D721Med (cell line): ENCODE data around the gene HNRNPA3.

Source experiments
- DNase-seq: peaks from one replicate; pipeline ENCODE4 v3.0.0; 2011; ENCODE audit warnings: low spot score; ENCODE audit not compliant: insufficient read length
- FAIRE-seq: peaks from 2 replicates; lab custom pipeline; 2011; peaks lifted over from hg19 to GRCh38; lab: Jason Lieb, UNC
- TF ChIP-seq, protein P1 (sequence below): IDR thresholded peaks from 2 replicates; pipeline ENCODE4 v1.5.1; 2012; ENCODE audit warnings: mild to moderate bottlenecking, control low read depth; ENCODE audit not compliant: insufficient read depth; ENCODE audit errors: missing control alignments

The HNRNPA3 gene

DNA sequence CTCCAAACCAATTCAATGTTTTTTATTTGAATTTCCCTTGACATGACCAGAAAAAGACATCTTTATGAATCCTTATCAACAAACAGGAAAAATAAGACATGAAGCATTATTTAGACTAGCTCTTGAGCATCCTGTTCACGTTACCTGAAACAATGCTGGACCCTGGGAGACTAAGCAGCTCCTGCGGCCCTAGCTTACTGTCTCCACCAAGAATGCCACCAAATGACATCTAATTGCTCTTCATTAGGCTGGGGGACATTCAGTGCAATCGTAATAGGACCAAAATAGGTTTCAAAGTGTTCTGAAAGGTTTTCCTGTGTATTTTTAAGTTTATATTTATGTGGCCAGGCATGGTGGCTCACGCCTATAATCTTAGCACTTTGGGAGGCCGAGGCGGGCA is 26.5 kb downstream of the HNRNPA3 start:
- FAIRE-seq: no peak
- TF ChIP-seq, protein P1, sequence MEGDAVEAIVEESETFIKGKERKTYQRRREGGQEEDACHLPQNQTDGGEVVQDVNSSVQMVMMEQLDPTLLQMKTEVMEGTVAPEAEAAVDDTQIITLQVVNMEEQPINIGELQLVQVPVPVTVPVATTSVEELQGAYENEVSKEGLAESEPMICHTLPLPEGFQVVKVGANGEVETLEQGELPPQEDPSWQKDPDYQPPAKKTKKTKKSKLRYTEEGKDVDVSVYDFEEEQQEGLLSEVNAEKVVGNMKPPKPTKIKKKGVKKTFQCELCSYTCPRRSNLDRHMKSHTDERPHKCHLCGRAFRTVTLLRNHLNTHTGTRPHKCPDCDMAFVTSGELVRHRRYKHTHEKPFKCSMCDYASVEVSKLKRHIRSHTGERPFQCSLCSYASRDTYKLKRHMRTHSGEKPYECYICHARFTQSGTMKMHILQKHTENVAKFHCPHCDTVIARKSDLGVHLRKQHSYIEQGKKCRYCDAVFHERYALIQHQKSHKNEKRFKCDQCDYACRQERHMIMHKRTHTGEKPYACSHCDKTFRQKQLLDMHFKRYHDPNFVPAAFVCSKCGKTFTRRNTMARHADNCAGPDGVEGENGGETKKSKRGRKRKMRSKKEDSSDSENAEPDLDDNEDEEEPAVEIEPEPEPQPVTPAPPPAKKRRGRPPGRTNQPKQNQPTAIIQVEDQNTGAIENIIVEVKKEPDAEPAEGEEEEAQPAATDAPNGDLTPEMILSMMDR: no peak
- DNase-seq: no peak

DNA sequence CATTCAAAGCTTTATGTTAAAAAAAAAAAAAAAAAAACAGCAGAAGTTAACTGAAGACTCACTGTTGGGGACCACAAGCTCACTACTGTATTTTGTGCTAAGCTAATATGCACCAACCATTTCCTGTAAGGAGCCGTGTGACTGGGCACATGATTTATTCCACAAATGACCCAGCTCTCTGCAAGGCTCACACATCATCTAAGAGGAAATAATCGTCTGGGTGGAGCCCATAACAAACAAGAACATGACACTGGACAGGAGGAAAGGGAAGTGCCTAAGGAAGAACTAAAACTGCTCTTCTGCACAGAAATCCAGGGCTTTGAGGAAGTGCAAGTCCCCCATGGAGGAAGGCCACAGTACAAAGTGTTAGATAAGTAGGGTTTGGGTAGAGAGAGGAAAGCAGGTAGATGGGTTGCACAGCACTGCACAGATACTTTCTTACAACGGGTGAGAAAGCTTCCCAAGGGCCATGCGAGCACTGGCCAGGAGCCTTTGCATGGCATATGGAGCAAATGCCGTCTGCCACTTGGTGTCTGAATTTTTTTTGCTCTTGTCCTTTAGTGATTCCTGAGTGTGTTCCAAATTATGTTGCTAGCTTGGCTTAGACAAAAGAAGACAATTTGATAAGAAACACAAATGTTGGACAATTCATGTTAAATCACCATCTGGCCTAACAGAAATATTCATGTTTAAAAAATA is 27.5 kb downstream of the HNRNPA3 start:
- FAIRE-seq (no peak), DNase-seq (no peak)
- TF ChIP-seq, protein P1: no peak

DNA sequence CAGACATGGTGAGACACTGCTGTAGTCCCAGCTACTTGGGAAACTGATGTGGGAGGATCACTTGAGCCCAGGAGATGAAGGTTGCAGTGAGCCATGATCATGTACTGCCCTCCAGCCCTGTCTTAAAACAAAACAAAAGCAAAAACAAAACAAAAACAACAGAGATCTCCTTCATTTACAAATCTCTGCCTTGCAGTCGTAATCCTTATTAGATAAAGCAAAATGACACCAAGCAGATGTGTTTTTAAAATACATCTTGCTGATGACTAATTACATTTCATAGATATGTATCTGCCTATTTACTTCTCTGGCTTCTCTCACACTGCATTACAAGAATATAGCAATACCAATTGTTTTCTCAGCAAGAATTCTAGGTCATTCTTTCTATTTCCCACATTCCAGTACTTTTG is 29.1 kb downstream of the HNRNPA3 start:
- no peak for DNase-seq
- FAIRE-seq: no peak
- TF ChIP-seq, protein P1: no peak

DNA sequence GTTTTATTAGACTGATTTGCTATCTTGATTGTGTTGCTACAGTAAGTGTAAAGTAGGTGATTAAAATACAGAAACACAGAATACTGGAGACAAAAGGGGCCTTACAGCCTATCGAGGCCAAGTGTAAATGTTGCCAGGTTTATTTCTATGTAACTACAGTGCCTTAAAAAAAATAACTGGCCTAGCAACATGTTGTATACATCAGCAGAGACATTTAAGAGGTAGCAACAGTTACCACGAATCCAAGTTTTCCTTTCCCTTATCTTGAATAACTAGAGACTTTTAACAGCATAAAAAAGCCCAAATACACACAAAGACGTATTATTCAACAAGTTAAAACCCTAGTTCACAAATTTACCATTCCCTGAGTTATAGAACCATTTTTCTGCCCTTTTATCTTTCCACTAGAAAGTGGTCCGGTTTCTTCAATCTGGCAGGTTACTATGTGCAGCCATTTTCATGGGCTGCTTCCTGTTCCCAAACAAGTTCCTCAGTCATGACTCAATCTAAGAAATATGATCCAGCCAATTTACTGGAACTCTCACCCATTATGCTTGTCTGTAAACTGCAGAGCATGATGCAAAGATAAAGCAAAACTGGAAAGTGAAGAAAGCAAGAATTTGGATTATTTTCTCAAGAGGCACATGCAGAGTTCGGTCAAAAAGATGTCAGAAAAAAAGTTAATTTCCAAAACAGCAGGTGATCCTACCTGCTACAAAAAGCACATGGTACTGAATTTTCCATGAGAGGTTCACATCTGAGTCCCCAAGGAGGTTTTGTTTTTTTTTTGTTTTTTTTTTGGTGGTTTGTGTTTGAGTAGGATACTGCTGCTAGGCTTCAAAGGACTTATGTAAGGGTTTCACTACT is 29.8 kb downstream of the HNRNPA3 start:
- no peak for DNase-seq
- no peak for FAIRE-seq
- TF ChIP-seq, protein P1: no peak

DNA sequence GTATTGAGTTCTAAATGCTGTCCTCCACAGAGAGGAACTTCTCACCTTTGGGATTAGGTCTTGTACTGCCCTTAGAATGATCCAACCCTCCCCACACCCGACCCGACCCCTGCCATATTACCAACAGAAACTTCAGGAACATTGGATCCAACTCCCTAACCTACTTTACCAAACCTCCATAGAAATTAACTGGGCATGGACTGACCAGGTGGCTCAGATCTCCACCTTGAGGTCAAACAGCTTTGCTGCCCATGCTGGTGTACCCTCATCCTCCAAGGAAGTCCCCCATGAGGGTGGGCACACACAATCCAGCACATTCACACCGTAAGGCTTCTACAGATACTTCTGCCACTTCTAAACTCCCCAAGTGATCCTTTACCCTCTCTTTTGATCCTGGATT is 30.5 kb downstream of the HNRNPA3 start:
- FAIRE-seq (no peak), DNase-seq (no peak)
- TF ChIP-seq, protein P1: no peak

DNA sequence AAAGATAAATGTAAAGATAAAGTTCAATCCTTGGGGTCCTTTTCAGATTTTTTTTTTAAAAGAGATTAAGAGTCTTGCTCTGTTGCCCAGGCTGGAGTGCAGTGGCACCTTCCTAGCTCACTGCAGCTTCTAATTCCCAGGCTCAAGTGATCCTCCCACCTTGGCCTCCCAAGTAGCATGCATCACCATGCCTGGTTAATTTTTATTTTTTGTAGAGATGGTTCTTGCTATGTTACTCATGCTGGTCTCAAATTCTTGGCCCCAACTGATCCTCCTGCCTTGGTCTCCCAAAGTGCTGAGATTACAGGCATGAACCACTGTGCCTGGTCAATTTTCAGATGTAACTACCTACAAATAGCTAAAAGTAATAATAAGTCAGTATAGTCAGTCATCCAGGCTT is 30.9 kb downstream of the HNRNPA3 start:
- TF ChIP-seq, protein P1: no peak
- FAIRE-seq: no peak
- no peak for DNase-seq
